Neural cell (in vitro differentiated cells): ENCODE results near the gene CRMP1. TPM values are rescaled to one million over a fixed set of nuclear protein-coding genes. Genes with fewer than 3 reads are reported as not detected.

ENCODE experiments used
- H2AFZ ChIP-seq: fragments of 200-600, 300-800 bp; sonication (generic), shearing (Covaris generic); 2 replicates; pipeline ENCODE4 v1.6.0; 2014; ENCODE audit warnings: low read depth, mild to moderate bottlenecking, antibody characterized with exemption, low read length, moderate library complexity
- H3F3A ChIP-seq: fragments of 200-600 bp; shearing (Covaris generic); 2 replicates; pipeline ENCODE4 v1.6.1; 2016; ENCODE audit warnings: mild to moderate bottlenecking, moderate library complexity, mixed read lengths, antibody characterized with exemption, low read length; ENCODE audit not compliant: insufficient read depth, poor library complexity, severe bottlenecking
- H3K27ac ChIP-seq: fragments of 200-600, 300-800 bp; sonication (generic), shearing (Covaris generic); 2 replicates; pipeline ENCODE4 v1.5.1; 2014; ENCODE audit warnings: mild to moderate bottlenecking, low read length, moderate library complexity
- H3K27me3 ChIP-seq: fragments of 300-800, 200-600 bp; sonication (generic), shearing (Covaris generic); 2 replicates; pipeline ENCODE4 v1.6.0; 2014; ENCODE audit warnings: mild to moderate bottlenecking, low read depth, low read length, moderate library complexity; ENCODE audit not compliant: insufficient read depth
- H3K36me3 ChIP-seq: fragments of 300-800, 200-600 bp; sonication (generic), shearing (Covaris generic); 2 replicates; pipeline ENCODE4 v1.5.1; 2014; ENCODE audit warnings: mild to moderate bottlenecking, antibody characterized with exemption, low read length, moderate library complexity; ENCODE audit not compliant: insufficient read depth
- H3K4me2 ChIP-seq: fragments of 300-800, 200-600 bp; sonication (generic), shearing (Covaris generic); 2 replicates; pipeline ENCODE4 v1.6.0; 2014; ENCODE audit warnings: mild to moderate bottlenecking, low read length
- H3K4me3 ChIP-seq: fragments of 300-800, 200-600 bp; sonication (generic), shearing (Covaris generic); 2 replicates; pipeline ENCODE4 v1.5.1; 2014; ENCODE audit warnings: mild to moderate bottlenecking, low read length, moderate library complexity
- H3K79me2 ChIP-seq: fragments of 200-600 bp; shearing (Covaris generic); replicated peaks from 2 replicates; pipeline ENCODE4 v1.6.0; 2014; ENCODE audit warnings: mild to moderate bottlenecking, low read length, moderate library complexity; ENCODE audit not compliant: insufficient read depth
- H3K9ac ChIP-seq: fragments of 300-800, 200-600 bp; sonication (generic), shearing (Covaris generic); 2 replicates; pipeline ENCODE4 v1.6.1; 2016; ENCODE audit warnings: mild to moderate bottlenecking, low read length, mixed read lengths
- H3K9me2 ChIP-seq: fragments of 200-600 bp; shearing (Covaris generic); 2 replicates; pipeline ENCODE4 v1.6.1; 2016; ENCODE audit warnings: mild to moderate bottlenecking, low read length, mixed read lengths; ENCODE audit not compliant: insufficient read depth
- H3K9me3 ChIP-seq: fragments of 200-600, 300-800 bp; sonication (generic), shearing (Covaris generic); 2 replicates; pipeline ENCODE4 v1.6.1; 2016; ENCODE audit warnings: mild to moderate bottlenecking, mixed run types, low read length, moderate library complexity, mixed read lengths
- H4K20me1 ChIP-seq: fragments of 200-600 bp; shearing (Covaris generic); 2 replicates; pipeline ENCODE4 v1.6.1; 2016; ENCODE audit warnings: mild to moderate bottlenecking, mixed run types; ENCODE audit not compliant: insufficient read depth
- CTCF ChIP-seq: fragments of 450-650 bp; IDR thresholded peaks from 2 replicates; pipeline ENCODE4 v1.5.1; 2014; ENCODE audit warnings: antibody characterized with exemption, mild to moderate bottlenecking, moderate library complexity; ENCODE audit not compliant: poor library complexity, severe bottlenecking
- EP300 ChIP-seq: fragments of 450-650 bp; conservative IDR thresholded peaks from 2 replicates; pipeline ENCODE4 v1.6.1; 2014; ENCODE audit warnings: antibody characterized with exemption, mild to moderate bottlenecking, moderate library complexity; ENCODE audit not compliant: poor library complexity, severe bottlenecking
- POLR2AphosphoS5 ChIP-seq: IDR thresholded peaks from 2 replicates; pipeline ENCODE4 v1.6.1; 2012
- RAD21 ChIP-seq: fragments of 450-650 bp; conservative IDR thresholded peaks from 2 replicates; pipeline ENCODE4 v1.6.1; 2014; ENCODE audit warnings: antibody characterized with exemption, mild to moderate bottlenecking, moderate library complexity
- SMC3 ChIP-seq: fragments of 450-650 bp; conservative IDR thresholded peaks from 2 replicates; pipeline ENCODE4 v1.6.1; 2014; ENCODE audit warnings: antibody characterized with exemption, mild to moderate bottlenecking, moderate library complexity; ENCODE audit not compliant: poor library complexity
- TAF1 ChIP-seq: IDR thresholded peaks from 2 replicates; pipeline ENCODE4 v1.6.1; 2012; ENCODE audit warnings: low read depth
- polyA plus RNA-seq: library from polyadenylated mRNA; depleted of rRNA; stranded (reverse); fragments of >200 nt; gene quantifications from 2 replicates; pipeline ENCODE4 v1.2.3, GENCODE V29; 2014
- TF ChIP-seq, protein P1 (sequence below): IDR thresholded peaks from 2 replicates; pipeline ENCODE4 v1.6.1; 2012; ENCODE audit warnings: borderline replicate concordance

Gene CRMP1
- polyA plus RNA-seq, 1 donor from 2014 or later, result 642 TPM

DNA sequence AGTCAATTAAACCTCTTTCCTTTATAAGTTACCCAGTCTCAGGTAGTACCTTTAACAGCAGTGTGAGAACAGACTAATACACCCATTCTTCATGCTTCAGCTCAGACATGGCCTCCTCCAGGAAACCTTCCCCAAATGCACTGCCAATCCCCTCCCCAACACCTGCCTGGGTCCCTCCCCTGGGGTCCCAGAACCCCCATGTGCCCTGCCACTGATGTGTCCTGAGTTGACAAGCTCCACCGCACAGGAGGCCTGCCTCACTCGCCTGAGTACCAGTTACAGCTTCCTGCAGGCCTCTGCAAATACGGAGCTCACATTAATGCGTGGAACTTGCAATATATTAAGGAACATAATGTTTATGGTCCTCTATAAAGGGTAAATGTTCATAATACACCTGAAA lies 34.9 kb upstream of the CRMP1 start:
- no peak overlapping the region for H3K4me2 ChIP-seq
- no peak overlapping the region for H3K4me3 ChIP-seq
- no peaks in the 10 kb centered on the region for H4K20me1 ChIP-seq
- H3F3A ChIP-seq, result no peaks in the 10 kb centered on the region
- peaks cover 2% of the 10 kb centered on the region for H3K27me3 ChIP-seq
- H3K27ac ChIP-seq, result no peak overlapping the region
- no peaks in the 10 kb centered on the region for H3K79me2 ChIP-seq
- no peak overlapping the region for H2AFZ ChIP-seq
- TF ChIP-seq, protein P1, sequence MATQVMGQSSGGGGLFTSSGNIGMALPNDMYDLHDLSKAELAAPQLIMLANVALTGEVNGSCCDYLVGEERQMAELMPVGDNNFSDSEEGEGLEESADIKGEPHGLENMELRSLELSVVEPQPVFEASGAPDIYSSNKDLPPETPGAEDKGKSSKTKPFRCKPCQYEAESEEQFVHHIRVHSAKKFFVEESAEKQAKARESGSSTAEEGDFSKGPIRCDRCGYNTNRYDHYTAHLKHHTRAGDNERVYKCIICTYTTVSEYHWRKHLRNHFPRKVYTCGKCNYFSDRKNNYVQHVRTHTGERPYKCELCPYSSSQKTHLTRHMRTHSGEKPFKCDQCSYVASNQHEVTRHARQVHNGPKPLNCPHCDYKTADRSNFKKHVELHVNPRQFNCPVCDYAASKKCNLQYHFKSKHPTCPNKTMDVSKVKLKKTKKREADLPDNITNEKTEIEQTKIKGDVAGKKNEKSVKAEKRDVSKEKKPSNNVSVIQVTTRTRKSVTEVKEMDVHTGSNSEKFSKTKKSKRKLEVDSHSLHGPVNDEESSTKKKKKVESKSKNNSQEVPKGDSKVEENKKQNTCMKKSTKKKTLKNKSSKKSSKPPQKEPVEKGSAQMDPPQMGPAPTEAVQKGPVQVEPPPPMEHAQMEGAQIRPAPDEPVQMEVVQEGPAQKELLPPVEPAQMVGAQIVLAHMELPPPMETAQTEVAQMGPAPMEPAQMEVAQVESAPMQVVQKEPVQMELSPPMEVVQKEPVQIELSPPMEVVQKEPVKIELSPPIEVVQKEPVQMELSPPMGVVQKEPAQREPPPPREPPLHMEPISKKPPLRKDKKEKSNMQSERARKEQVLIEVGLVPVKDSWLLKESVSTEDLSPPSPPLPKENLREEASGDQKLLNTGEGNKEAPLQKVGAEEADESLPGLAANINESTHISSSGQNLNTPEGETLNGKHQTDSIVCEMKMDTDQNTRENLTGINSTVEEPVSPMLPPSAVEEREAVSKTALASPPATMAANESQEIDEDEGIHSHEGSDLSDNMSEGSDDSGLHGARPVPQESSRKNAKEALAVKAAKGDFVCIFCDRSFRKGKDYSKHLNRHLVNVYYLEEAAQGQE, result no peak
- TF ChIP-seq SMC3, result no peak
- H3K9ac ChIP-seq, result no peak overlapping the region
- H3K9me2 ChIP-seq, result no peaks in the 10 kb centered on the region
- H3K36me3 ChIP-seq, result no peaks in the 10 kb centered on the region
- no peaks in the 10 kb centered on the region for H3K9me3 ChIP-seq

- TF ChIP-seq CTCF (no peak), SMC3 (no peak)
- TF ChIP-seq, protein P1, result no peak
- no peaks in the 10 kb centered on the region for H3K9me2 ChIP-seq
- H3K9ac ChIP-seq, result no peak overlapping the region
- H3K4me3 ChIP-seq, result no peak overlapping the region
- no peaks in the 10 kb centered on the region for H3F3A ChIP-seq
- H3K79me2 ChIP-seq, result no peaks in the 10 kb centered on the region
- no peaks in the 10 kb centered on the region for H4K20me1 ChIP-seq
- no peak overlapping the region for H2AFZ ChIP-seq
- H3K27me3 ChIP-seq, result peaks cover 2% of the 10 kb centered on the region
- H3K9me3 ChIP-seq, result no peaks in the 10 kb centered on the region
- H3K27ac ChIP-seq, result no peak overlapping the region
- no peaks in the 10 kb centered on the region for H3K36me3 ChIP-seq
- H3K4me2 ChIP-seq, result no peak overlapping the region
Observed at GRCh38 chr4:5927116-5927515, 34.2 kb upstream of the CRMP1 start.

DNA sequence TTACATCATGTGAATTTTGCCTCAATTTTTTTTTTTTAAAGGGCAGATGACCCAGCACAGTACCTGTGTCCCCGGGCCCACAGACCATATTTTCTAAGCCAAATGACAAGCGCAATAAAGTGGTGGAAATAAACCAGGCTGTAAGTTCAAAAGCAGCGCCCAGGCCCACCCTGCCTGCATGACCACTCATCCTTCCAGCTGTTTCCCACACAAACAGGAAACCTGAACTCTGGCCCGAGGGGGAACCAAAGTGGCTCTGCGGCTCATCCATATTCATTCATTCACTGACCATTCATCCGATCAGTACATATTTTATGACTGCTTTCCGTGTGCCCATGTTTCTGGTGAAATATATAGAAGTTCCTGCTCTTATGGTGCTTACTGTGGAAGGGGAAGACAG lies 33.7 kb upstream of the CRMP1 start:
- no peaks in the 10 kb centered on the region for H3K9me2 ChIP-seq
- H3K36me3 ChIP-seq, result no peaks in the 10 kb centered on the region
- peaks cover 2% of the 10 kb centered on the region for H3K27me3 ChIP-seq
- H3K4me3 ChIP-seq, result no peak overlapping the region
- no peaks in the 10 kb centered on the region for H3F3A ChIP-seq
- H3K27ac ChIP-seq, result no peak overlapping the region
- no peaks in the 10 kb centered on the region for H4K20me1 ChIP-seq
- H3K79me2 ChIP-seq, result no peaks in the 10 kb centered on the region
- H2AFZ ChIP-seq, result no peak overlapping the region
- no peak overlapping the region for H3K4me2 ChIP-seq
- H3K9ac ChIP-seq, result no peak overlapping the region
- H3K9me3 ChIP-seq, result no peaks in the 10 kb centered on the region
- TF ChIP-seq EP300 (no peak), CTCF (no peak), TAF1 (no peak), RAD21 (no peak), POLR2AphosphoS5 (no peak), SMC3 (no peak)
- TF ChIP-seq, protein P1, result no peak
